ACHN (cell line): Measurements from ENCODE around the gene RASGRP3.

Experiments used
- DNase-seq: peaks from one replicate; pipeline ENCODE4 v3.0.0-alpha.2; 2015
- in situ Hi-C: cut with HindIII; loops from 2 replicates; pipeline ENCODE4 v1.10.0; 2017; ENCODE audit warnings: low sequenced_read_pairs, low pct_ligation_motif_present, low pct_unique_long_range_greater_than_20kb

RASGRP3 gene

DNA sequence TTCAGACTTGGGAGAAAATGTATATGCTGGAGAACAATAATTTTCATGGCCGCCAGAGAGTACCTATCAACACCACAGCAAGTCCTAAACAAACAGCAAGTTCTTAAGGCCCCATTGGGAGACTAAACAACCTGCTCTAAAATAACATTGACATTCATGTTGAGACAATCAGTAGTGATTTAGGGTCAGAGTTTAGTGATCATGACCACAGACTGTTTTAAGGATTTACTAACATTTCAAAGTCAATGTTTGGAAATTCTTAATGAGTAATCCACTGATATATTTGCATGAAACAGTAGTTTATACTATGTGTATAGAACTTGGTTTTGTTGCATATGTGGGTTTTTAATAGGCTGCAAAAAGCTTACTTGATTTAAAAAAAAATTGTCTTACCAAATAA is 34.7 kb downstream of the RASGRP3 start:
- DNase-seq = no peak
- in situ Hi-C loops = no loop called here

DNA sequence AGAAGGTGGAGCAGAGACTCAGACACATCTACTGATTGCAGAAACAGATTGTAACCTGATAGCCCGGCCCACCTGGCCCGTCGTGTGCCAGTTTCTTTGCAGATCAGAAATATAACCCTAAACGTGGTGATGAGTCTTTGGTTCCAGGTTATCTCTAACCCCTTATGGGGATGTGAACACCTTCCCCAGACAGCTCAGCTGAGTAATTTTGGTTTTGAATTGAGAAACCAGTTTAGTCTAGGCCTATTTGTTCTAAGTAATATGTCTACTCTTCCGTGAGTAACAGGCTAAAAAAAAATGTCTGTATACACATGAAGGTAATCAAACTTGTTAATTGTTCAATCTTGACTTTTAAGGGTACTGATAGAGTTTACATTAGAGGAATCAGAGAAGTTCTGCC is 35.7 kb downstream of the RASGRP3 start:
- DNase-seq = no peak
- in situ Hi-C loops = no loop called here

DNA sequence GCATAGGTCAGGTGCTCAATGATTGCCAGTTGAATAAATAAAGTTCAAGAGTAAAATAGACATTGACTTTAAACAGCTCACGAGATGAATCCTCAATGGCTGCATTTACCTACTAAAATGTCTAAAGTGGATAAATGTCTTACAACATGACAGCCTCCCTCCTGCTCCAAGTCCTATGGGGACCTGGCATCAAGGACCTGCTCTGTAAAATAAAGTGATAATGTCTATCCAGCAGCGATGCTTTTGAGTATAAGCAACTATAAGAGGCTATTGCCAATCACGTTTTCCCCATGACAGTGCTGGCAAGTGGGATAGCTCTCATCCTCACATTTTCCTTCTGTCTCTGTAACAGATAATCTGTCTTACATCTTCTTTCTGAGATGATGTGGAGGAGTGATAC is 37.0 kb downstream of the RASGRP3 start:
- in situ Hi-C loops = no loop called here
- no peak for DNase-seq

DNA sequence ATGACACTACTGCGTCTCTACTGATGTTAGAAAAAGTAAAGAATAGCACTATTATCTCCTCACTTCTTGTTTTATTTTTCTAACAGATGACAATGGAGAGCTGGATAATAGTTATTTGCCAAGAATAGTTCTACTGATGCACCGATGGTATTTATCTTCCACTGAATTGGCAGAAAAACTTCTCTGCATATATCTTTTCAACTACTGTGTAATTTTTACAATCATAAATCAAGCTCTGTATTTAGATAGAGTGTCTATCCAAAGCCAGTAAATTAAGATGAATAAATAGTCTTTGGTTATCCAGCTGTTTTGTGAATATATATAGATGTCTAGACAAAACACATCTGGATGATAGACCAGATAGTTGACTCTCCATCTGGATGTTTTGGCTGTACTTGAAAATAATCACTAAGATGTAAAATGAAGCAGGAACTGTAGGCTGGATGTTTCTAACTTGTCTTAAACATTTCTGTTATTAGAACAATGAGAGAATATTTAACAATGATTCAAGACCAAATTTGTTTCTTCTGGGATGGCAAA is 40.1 kb downstream of the RASGRP3 start:
- DNase-seq = no peak
- in situ Hi-C loops = no loop called here

DNA sequence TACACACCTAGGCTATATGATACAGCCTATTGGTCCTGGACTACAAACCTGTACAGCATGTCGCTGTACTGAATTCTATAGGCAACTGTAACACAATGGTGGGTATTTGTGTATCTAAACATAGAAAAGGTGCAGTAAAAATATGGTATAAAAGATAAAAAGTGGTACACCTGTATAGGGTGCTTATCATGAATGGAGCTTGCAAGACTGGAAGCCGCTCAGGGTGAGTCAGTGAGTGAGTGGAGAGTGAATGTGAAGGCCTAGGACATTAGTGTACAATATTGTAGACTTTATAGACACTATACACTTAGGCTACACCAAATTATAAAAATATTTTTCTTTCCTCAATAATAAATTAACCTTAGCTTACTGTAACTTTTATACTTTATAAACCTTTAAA is 41.8 kb downstream of the RASGRP3 start:
- in situ Hi-C loops = no loop called here
- no peak for DNase-seq

DNA sequence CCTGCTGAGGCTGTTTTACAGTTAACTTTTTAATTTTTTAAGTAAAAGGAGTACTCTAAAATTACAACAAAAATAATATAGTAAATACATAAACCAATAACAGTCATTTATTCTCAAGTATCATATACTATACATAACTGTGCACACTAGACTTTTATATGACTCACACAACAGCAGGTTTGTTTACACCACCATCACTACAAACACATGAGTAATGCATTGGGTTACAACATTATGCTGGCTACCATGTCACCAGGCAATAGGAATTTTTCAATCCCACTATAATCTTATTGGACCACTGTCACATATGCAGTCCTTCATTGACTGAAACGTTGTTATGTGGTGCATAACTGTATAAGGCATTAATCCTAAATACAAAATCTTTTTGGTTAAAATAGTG is 42.5 kb downstream of the RASGRP3 start:
- no peak for DNase-seq
- in situ Hi-C loops = no loop called here

DNA sequence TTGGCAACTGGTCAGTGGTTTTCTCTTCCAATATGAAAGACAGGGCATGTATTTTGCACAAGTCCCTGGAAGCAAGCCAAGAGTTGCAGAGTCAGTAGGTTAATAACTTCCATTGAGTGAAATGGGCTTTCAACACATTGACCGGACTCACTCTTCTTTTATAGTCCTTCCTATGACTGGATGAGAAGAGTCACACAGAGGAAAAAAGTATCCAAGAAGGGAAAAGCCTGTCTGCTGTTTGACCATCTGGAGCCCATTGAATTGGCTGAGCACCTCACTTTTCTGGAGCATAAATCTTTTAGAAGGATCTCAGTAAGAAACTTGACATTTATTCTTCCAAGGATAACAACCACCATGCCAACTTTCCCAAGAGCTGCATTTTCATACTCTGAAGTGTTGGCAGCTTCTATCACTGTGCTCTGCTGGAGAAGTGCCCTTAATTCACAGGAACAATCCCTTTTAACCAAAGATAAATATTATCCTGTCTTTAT is 45.4 kb downstream of the RASGRP3 start:
- DNase-seq = no peak
- in situ Hi-C loops = no loop called here

DNA sequence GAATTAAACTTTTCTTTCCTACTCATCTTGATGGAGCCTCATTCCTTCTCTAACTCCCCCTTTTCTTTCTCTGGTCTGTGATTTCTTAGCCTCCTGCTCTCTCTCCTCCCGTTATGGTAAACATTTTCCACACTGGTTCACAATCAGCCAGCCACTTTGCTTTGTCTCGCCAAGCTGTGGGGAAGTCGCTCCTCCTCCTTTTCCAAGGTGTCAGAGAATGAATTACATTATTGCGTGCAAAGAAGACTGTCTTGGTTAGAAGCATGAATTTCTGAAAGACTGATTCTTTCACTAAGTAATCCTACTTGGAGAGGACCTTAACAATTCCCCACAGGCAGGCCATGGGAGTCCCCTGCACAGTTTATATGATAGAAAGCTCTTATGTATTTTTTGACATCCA is 46.1 kb downstream of the RASGRP3 start:
- in situ Hi-C loops = no loop called here
- DNase-seq = no peak

DNA sequence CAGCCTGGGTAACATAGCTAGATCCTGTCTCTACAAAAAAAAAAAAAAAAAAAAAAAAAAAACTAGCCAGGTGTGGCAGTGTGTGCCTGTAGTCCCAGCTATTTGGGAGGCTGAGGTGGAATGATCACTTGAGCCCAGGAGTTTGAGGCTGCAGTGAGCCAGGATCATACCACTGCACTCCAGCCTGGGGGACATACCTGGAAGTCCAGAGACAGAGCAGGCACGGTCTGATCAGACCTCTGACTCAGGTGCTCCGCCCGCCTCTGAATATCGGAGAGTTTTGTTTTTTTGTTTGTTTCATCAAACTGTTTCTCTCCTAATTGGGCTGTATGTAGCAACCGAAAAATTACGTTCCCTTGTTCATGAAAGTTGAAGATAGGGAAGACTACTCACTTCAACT is 49.2 kb downstream of the RASGRP3 start:
- in situ Hi-C loops = no loop called here
- no peak for DNase-seq

DNA sequence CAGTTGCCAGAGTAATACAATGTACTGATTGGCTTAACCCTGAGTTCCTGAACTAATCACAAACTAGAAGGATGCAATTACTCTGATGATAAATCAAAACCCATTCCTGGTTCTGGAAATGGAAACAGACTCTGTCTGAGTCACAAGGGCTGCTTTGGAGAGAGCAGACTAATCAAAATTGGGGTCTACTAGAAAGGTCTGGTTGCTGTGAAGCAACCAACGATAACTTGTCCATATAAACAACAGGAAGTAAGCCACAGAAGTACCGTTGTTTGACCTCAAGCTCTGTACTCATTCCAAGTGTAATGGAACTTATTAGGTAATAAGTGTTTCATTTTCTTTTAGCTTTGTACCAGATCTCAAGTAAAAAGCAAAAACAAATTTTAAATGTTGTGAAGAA is 49.7 kb downstream of the RASGRP3 start:
- in situ Hi-C loops = no loop called here
- DNase-seq = no peak

DNA sequence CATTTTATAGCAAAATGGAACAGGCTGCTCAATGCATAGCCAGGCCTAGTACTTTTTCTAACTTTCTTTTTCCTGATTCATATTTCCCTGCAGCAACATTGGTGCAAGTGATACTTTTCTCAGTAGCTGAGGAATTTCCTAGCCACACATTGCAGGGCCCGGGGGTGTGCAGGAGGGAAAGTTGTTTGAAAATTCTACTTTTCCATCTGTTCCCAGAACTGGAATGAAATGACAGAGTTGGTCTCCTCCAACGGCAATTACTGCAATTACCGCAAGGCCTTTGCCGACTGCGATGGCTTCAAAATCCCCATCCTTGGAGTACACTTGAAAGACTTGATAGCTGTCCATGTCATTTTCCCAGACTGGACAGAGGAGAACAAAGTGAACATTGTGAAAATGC is 50.5 kb downstream of the RASGRP3 start:
- in situ Hi-C loops = no loop called here
- DNase-seq = no peak

DNA sequence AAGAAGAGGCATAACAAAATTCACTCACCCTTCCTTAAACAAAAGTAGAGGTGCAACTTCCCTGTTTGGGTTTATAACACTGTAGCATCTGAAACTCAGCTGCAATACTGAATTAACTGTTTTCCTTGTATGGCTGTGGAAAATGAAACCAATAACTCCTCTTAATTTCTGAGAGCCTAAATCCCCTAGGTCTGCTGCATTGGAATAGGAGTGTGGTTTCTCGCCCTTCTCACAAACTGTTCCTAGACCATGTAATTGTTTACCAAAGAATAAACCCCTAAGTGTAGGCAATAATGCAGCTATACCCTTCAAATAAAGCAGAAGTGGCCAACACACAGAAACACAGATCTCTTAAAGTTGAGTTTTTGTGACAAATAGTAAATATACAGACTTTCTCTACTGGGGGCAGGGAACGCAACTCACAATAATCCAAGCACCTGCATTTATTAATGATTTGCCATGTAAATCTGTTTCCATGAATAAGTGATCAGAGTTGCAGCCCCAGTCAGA is 52.0 kb downstream of the RASGRP3 start:
- no peak for DNase-seq
- in situ Hi-C loops = no loop called here

DNA sequence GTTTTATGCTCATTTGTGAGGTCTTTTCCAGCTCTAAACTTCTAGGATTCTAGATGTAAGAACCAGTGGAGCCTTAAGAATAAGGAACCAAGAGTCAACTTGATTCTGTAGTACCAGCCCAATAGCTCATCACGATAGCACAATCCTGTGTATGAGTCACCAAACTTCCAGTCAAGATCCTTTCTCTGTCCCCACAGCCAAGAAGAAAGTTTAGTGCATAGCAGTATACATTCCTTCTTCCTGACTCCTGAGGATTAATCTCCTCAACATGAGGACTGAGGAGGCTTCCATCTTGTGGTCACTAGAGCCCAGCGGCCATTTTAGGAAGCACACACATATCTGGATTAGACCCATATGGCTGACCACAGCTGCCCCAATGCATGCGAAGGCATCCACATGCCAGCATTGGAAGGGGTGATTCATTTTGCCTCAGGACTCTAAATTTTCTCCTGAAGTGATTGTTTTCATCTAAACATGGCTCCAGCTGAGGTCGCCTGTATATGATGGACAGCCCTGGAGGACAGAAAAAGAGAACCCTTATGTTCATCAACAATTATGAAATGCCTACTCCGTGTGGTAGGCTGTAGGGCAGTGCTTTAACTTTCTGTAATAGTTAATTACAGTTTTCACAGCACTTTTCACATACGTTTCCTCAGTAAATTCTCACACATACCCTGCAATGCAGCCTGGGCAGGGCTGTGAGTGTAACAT is 53.5 kb downstream of the RASGRP3 start:
- in situ Hi-C loops = no loop called here
- DNase-seq = peak; percentile 28

DNA sequence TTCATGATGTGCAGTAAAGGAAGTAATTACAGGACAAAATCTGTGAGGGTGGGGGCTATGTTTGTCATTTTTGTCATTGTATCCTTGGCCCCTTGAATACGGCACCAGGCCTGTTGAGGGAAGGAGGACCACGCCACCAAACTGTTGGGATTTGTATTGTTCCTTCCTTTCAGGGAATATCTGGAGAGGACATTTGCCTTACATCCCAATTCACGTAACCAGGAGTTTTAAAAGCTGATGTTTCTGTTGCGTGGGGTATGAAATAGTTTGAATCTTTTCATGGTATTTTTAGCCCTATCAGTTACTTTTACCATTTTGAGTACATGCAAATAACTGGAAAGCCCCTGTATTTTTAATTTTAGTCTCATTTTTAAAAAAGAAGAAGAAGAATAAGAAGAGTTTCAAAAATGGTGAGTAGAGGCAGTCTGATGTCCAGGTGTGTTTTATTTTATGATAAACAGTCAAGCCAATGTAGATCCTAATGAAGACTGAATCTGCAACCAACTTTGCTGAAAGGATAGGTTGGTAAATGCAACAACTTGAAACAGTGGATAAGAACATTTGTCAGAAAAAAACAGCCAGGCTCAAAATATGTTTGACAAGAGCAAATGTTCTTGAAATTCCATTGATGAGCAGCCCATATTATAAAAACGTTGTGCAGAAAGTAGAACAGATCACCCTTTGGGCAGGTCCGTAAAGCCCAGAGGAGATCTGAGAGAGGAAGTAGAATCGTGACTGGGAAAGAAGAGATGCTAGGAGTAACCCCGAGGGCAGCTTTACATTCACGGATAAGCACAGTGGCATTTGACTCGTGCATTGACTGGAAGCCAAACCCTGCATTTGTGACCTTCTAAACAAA is 54.5 kb downstream of the RASGRP3 start:
- in situ Hi-C loops = no loop called here
- DNase-seq = no peak

DNA sequence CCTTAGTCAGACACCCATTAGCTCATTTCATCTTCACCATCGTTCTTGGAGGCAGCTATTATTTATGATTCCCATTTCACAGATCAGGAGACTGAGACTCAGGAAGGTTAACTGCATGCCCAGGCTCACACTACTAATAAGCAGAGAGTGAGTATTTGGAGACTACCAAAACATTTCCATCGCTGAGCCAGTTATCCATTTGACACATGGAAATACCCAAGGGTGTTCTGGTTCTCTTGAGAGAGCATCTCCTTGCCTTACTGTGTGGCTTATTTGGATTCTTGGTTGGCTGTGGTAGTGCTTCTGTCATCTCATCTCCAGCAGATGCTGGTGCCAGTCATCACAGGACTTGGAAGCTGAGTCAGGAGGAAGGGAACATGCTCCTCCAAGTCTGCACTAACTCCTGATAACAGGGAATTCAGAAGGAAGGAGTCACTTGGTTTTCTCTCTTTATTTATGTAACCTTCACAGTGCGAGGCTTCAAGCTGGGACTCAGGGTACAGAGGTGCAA is 55.2 kb downstream of the RASGRP3 start:
- in situ Hi-C loops = no loop called here
- DNase-seq = no peak

DNA sequence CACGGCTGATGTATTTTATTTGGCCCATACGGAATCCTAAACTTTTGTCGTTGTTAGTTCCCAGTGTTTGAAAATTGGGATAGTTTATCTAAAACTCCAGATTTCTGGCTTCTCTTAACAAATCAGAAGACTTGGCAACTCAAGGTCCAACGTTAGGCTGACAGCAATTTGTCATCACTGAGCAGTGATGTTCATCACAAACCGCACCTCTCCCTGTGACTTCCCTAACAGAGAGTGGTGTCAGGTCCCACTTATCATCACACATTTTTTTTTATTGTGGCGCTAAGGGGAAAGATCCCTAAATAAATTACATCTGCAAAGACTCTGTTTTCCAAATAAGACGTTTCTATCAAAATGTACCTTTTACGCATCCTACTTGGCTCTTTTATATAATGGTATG is 55.7 kb downstream of the RASGRP3 start:
- no peak for DNase-seq
- in situ Hi-C loops = no loop called here

DNA sequence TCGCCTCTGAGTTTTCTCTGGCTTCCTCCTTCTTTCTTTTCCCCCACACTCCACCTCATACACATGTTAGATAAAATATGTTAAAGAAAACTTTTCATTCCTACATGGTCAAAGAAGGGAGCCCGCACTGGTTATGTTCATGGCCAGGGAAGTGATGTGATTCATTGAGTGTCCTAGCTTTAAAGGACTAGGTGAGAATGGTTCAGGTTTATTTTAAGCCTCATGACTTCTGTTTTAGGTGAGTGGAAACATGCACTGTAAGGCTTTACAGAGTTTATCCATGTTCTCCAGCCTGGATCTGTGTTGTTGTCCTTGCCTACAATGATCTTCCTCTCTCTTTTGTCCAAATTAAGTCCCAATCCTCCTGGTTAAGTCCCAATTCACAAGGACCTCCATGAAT is 56.5 kb downstream of the RASGRP3 start:
- no peak for DNase-seq
- in situ Hi-C loops = no loop called here

DNA sequence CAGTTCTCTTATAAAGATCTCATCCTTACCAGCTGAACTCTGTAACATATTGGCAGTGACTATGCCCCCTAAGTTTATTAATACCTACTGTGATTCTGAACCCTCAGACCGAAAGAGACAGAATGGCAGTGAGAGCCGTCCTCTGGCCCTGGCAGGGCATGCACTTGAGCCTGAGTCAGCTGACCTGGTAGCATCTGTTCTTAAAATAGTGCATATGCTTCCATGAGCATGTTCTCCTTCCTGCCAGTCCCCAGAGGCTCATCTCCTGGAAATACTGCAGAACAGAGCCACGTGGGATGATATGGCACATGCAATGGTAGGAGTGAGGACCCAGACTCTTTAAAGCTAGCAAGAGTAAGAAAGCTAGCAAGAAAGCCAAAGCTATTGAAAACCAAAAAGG is 59.0 kb downstream of the RASGRP3 start:
- in situ Hi-C loops = no loop called here
- no peak for DNase-seq

DNA sequence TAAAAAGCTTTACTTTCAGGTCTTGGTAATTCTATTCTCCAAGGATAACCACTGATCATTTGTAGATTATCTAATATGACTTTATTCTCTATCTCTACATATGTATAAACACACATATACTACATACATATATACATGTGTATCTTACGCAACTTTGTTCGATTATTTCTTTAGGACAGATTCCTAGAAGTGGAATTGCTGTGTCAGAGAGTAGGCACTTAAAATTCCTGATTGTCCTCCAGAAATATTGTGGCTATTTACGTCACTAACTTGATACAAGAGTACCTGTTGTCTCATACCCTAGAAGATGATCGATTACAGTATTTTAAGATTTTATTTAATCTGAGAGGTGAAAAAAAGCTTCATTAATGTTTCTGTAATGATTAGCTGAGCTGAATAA is 64.8 kb downstream of the RASGRP3 start:
- DNase-seq = no peak
- in situ Hi-C loops = no loop called here
